K562 (cell line): ENCODE data around the gene C6orf15.

Experiments
- CTCF ChIP-seq, 3 experiments: IDR thresholded peaks in 2 of 3; conservative IDR thresholded peaks in 1 of 3; 2 replicates each; pipeline ENCODE4 v1.5.1; 2011 to 2012; ENCODE audit warnings: low read length in 3 of 3, mild to moderate bottlenecking in 3 of 3, control low read depth in 2 of 3, improper control_type of control experiment in 1 of 3, inconsistent platforms in 1 of 3, low read depth in 1 of 3, mixed read lengths in 1 of 3, moderate library complexity in 1 of 3; ENCODE audit not compliant: insufficient read depth in 2 of 3
- ETV6 ChIP-seq, 3 experiments: fragments of 150-350 bp in 1 of 3; sonication (generic) in 1 of 3; formaldehyde crosslinking in 1 of 3; IDR thresholded peaks; 2 replicates each; pipeline versions ENCODE4 v1.6.1 to v1.8.0; 2014 to 2022; ENCODE audit warnings: borderline replicate concordance in 2 of 3, low read depth in 2 of 3, antibody characterized with exemption in 1 of 3, low read length in 1 of 3, mild to moderate bottlenecking in 1 of 3, missing genetic modification reagents in 1 of 3
- HNRNPLL ChIP-seq: fragments of 200-400 bp; formaldehyde crosslinking; IDR thresholded peaks from 2 replicates; pipeline ENCODE4 v1.6.1; 2017; ENCODE audit warnings: low read length, low read depth, mild to moderate bottlenecking; ENCODE audit not compliant: poor library complexity, severe bottlenecking
- NCOA1 ChIP-seq: fragments of 450-650 bp; IDR thresholded peaks from 2 replicates; pipeline ENCODE4 v1.6.1; 2016; ENCODE audit warnings: low read depth
- RAD21 ChIP-seq, 2 experiments: fragments of 250-450 bp in 1 of 2; fragments of 450-650 bp in 1 of 2; sonication (Bioruptor Pico) in 1 of 2; formaldehyde crosslinking in 1 of 2; IDR thresholded peaks in 1 of 2; conservative IDR thresholded peaks in 1 of 2; 2 replicates each; pipeline versions ENCODE4 v1.4.0 to v1.8.0; 2020 to 2022; ENCODE audit warnings: mild to moderate bottlenecking in 2 of 2, moderate library complexity in 1 of 2
- ZNF354B ChIP-seq: fragments of 250-450 bp; sonication (Bioruptor Pico); IDR thresholded peaks from 2 replicates; pipeline ENCODE4 v1.4.0; 2020

- TF ChIP-seq NCOA1: no peak
- no peak for TF ChIP-seq HNRNPLL
- no peak for TF ChIP-seq CTCF (IDR thresholded peaks at IDR 0.05 in 2 of 3, conservative IDR thresholded peaks at IDR 0.05 in 1 of 3; ENCODE audit: insufficient read depth in 2 of 3, low read depth in 1 of 3, low read length in 3 of 3)
- no peak for TF ChIP-seq RAD21 (CRISPR knock-in tag; conservative IDR thresholded peaks at IDR 0.05 in 1 of 2, IDR thresholded peaks at IDR 0.05 in 1 of 2)
- no peak for TF ChIP-seq ZNF354B (CRISPR knock-in tag)
- no peak for TF ChIP-seq ETV6 (IDR thresholded peaks at IDR 0.05; ENCODE audit: borderline replicate concordance in 1 of 2, low read depth in 2 of 2, low read length in 1 of 2)
- TF ChIP-seq ETV6 (CRISPR knock-in tag; IDR thresholded peaks at IDR 0.05; ENCODE audit: borderline replicate concordance): no peak
These were observed 18.4 kb upstream of the C6orf15 start for GRCh38 chr6:31130751-31131150.
